ENCODE results near the gene MAPK6. TPM values are rescaled to one million over a fixed set of nuclear protein-coding genes. Genes with fewer than 3 reads are reported as not detected.

Gene MAPK6
- total RNA-seq, 4 donors from 2014 or later = 14.1 to 34.6 (median 22.3) TPM

GRCh38 chr15:52005748-52006701, 13.0 kb upstream of the MAPK6 start:
- TF ChIP-seq CTCF (IDR thresholded peaks at IDR 0.05; ENCODE audit: low read depth) = no peak

- TF ChIP-seq CTCF (IDR thresholded peaks at IDR 0.05; ENCODE audit: low read depth) = no peak
These were observed 12.2 kb upstream of the MAPK6 start for GRCh38 chr15:52006702-52007340.

DNA sequence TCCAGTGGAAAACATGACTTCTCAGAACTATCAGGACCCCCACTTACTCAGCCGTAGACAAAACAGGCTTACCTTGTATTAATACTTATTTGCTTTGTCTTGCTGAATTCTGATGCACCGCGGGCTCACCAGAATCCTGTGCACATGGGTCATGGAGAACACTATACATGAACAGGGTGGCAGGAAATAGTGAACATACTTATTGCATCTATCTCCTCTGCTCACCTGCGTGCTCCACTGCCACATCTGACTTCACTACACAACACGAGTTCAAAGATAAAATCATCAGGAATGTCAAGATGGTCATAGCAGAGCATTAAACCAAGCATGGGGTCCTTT, 10.7 kb upstream of the MAPK6 start:
- no peak for TF ChIP-seq CTCF (IDR thresholded peaks at IDR 0.05; ENCODE audit: low read depth)

DNA sequence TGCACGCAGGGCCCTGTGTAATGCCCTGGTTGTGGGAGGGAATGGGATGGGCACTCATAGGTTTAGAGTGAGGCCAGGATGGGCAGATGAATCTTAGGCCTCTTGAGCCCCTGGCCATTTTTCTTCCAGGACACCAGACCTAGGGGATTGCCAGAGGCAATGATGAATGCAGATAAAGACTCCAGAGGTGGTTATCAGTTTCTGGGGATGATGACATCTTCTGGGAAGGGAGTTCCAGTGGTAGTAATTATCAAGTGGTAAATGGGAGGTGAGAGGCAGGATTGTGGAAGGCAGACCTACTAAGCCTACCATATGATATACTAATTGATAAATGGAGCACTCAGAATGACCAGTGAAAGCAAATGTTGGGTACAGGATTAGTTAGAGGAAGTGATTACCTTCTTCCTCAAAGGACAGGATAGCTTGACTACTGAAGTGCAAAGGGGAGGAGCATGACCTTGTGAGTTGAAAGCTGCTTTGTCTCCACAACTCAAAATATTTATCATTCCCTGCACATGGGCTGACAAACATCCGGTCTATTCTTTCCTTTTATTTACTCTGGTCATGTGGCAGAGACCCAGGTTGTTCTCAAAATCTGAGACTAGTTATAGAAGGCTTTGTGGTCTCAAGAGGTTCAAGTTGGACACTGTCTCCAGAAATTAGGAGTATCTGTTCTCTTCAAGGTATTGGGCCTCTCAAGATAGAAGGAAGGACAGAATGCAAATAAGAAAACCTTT, 10.2 kb upstream of the MAPK6 start:
- TF ChIP-seq CTCF (IDR thresholded peaks at IDR 0.05; ENCODE audit: low read depth) = no peak

- no peak for TF ChIP-seq CTCF (IDR thresholded peaks at IDR 0.05; ENCODE audit: low read depth)
These were observed 8.1 kb upstream of the MAPK6 start for GRCh38 chr15:52010633-52011595.

- no peak for TF ChIP-seq CTCF (IDR thresholded peaks at IDR 0.05; ENCODE audit: low read depth)
These were observed 7.3 kb upstream of the MAPK6 start for GRCh38 chr15:52011711-52012144.

All from subcutaneous adipose tissue (tissue), 4 donors.